GM10847 (cell line): ENCODE data around the gene SREBF2.

Source experiments
- POLR2A ChIP-seq: IDR thresholded peaks from 2 replicates; pipeline ENCODE4 v1.6.1; 2011; ENCODE audit not compliant: insufficient read length; ENCODE audit errors: extremely low read depth

Gene SREBF2

DNA sequence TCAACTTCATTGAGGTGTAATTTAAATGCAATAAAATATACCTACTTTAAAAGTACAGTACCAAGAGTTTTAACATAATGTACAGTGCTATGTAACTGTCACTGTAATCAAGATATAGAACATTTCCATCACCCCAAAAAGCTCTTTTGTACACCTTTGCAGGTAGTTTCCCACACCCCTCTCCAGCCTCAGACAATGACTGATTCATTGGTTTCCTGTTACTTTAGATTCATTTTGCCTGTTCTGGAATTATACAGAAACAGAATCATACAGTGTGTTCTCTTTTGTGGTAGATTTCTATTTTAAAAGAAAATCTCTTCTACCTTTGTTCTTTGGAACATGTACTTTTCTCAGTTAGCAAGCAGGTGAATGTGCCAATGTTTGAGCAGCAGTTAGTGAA, 43.8 kb downstream of the SREBF2 start:
- TF ChIP-seq POLR2A: no peak

DNA sequence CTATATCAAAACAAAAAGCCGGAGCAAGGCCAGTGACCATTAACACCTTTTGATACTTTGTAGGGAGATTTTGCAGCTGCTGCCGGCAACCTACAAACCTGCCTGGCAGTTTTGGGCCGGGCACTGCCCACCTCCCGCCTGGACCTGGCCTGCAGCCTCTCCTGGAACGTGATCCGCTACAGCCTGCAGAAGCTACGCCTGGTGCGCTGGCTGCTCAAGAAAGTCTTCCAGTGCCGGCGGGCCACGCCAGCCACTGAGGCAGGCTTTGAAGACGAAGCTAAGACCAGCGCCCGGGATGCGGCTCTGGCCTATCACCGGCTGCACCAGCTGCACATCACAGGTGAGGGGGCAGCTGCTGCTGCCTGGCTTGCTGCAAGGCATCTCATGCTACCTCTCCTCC, 47.7 kb downstream of the SREBF2 start:
- TF ChIP-seq POLR2A: no peak

DNA sequence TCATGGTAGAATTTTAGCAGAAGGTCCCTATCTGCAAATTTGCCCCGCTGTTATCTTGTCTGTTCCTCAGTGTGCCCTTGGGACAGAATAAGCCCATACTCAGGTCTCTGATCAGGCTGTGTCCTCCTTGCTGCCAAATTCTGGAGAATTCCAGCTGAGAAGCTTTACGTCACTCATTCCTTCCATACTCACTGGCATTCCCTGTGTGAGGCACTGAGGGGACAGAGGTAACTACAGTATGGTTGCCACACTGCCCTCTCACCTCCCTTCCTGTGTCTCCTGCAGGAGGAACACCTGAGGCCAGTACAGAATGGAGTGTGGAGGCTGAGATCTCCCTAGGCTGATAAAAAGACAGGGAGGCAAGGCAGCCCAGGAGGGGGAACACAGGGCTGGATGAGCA, 50.5 kb downstream of the SREBF2 start:
- no peak for TF ChIP-seq POLR2A

DNA sequence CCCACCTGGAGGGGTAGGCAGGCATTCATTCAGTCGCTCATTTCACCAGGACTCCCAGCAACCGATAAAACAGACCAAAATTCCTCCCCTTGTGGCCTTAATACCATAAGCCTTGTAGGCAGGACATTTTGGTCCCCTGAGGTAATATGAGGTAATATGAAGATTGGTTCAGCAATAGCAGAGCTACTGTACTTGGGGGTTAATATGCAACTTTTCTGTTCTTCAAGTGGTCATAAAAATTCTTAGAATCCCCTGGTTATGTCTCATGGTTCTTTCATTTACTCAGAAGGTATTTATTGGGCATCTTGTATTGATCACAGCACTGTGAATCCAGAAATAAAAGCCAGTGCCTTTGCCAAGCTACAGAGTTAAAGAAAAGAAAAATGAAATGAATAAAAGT, 52.2 kb downstream of the SREBF2 start:
- TF ChIP-seq POLR2A: no peak

DNA sequence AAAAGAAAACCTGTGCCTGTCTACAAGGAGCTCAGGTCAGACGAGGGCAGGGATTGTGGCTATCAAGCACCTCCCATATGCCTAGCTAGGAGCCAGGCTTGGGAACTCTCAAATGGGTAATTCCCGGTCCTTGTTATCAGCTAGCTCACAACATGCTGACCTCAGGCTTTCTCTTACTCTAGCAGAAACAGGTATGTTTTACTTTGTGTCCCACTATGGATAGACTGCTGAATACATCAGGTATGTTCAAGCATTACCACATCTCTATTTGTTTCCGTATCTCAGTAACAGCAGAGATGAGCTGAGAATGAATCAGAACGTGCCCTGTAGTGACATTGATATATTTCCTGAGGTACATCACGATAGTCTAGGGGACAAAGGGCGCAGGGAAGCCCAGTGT, 52.6 kb downstream of the SREBF2 start:
- no peak for TF ChIP-seq POLR2A

DNA sequence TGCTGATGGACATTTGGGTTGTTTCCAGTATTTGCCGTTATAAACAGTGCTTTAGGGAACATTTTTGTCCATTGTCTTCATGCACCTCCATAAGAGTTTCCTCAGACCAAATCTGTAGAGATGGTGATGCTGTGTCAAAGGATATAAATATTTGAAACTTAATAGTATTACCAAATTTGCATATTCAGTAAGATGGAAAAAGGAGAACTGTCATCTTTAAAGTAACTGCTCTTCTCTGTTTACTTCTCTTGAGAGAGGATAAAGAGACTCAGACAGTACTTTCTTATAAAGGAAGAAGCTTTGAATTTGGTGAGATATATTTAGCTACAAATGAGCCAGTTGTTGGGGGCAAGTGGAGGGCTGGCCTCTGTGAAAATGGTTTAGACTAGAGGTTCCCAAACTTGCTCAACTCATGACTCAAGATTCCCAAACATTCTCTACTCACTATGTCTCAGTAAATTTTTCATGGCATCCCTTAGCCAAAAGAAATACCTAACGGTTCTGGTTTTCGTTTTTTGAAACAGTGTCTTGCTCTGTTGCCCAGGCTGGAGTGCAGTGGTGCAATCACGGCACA, 55.8 kb downstream of the SREBF2 start:
- no peak for TF ChIP-seq POLR2A

DNA sequence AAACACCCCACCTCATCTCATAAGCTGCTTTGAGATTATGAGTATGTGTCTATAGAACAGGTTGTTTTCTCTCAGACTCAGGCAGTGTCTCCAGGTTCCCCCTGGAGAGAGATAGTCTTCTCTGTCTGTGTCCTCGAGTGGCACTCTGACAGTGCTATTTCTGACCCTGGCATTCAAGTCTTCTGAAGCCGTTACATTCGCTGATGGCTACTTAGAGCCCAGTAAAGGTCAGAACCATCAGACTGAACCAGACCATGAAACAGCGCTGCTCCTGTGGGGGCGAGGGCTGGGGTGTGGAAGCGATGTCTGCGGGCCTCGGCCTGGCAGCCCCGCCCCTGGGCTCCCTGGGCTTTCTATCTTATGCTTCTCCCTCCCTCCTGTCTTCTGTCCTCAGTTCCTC, 58.5 kb downstream of the SREBF2 start:
- no peak for TF ChIP-seq POLR2A

DNA sequence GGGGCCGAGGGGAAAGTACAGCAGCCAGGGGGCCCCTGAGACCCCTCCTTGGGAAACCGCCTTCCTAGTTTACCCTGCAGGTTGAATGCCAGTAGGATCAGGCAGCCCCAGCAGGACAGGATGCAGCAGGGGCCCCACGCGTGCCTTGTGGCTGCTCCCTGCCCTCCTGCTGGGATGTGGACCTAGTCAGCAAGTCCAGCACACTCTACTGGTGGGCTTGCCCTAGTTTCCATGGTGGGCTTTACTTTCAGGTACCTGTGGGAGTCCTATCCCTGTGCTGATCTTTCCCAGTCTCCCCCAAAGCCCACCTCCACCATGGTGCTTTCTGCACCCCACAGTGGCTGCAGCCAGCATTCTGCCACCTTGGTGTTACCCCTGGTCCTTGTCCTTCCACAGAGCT, 59.8 kb downstream of the SREBF2 start:
- TF ChIP-seq POLR2A: no peak

DNA sequence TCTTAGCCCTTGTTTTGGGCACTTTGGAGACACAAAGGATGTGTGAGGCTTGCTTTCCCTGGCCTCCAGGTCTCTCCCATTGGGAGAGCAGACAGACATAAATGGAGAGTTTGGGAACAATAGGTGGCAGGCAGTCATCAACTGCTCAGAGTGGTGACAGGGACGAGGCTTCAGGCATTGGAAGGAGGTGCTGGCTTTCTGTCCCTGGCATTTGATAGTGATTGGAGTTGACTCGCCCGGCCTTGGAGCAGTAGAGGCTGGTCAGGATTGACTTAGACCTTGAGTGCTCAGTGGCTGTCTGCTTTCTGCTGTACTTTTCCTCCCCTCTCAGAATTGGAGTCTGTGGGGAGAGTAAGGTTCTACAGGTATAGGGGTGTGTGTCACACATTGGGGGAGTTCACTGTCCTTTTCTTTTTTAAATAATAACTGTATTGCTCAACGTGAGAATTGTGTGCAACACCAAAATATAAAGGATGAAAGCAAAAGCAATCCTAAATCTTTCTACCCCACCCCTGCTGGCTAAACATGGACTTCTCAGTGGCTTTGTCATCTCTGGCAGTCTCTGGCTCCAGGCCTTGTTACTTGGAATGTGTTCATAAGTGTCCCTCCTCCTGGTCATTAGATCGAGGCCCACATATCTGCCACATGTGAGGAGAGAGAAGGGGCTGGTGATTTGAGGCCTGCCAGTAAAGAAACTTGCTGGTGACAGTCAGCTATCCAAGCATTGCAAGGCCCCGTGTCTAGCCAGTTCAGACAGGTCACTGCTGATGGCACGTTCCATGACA, 60.9 kb downstream of the SREBF2 start:
- no peak for TF ChIP-seq POLR2A

DNA sequence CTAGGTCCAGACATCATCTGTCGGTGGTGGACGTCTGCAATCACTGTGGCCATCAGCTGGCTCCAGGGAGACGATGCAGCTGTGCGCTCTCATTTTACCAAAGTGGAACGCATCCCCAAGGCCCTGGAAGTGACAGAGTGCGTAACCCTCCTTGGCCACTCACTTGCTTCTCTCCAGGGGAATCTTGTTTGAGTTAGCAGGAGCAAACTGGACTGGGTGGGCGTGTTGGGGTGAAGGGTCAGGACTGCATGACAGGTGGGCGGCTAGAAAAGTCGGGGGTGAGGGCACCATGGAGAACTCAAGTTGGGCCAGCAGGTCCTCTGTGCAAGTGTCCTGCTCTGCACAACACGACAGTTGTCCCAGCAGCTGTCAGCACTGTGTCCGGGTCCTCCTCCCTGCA, 65.7 kb downstream of the SREBF2 start:
- no peak for TF ChIP-seq POLR2A

DNA sequence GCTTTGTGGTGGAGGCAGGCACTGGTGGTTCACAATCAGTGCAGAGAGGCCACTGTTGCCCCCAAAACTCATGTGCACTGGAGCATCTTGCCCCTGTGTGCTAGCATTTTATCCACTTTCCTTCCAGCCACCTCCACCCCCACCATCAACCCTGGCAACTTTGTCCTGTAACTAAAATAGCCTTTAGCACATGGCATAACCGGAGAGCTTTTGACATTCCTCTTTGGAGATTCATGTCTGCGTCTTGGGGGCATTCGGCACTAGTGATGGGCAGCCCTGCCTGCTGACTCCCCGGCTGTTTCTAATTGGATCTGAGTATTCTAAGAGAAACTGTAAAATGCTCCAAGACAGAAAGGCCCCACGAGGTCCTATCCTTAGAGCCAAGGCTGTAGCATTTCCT, 66.2 kb downstream of the SREBF2 start:
- no peak for TF ChIP-seq POLR2A

DNA sequence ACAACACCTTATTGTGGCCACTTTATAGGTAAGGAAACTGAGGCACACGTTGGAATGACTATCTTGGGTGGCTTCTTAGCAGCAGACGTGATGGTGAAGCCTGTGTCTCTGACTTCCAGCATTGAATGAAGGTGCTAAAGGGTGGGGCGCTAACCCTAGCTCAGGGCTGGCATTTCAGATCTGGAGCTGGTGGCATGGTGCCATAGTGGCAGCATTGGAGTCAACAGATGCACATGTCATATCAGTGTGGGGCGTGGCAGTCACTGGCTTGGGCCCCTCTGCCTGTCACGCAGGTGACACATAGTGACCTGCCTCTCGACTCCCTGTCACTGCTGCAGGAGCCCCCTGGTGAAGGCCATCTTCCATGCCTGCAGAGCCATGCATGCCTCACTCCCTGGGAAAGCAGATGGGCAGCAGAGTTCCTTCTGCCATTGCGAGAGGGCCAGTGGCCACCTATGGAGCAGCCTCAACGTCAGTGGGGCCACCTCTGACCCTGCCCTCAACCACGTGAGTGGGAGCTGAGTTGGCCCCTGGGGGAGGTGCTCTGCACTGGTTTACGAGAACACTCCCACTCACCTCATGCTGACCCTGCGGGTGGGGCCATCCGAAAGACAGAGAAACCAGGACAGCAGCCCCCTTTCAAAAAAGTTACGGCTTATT, 67.2 kb downstream of the SREBF2 start:
- TF ChIP-seq POLR2A: no peak

DNA sequence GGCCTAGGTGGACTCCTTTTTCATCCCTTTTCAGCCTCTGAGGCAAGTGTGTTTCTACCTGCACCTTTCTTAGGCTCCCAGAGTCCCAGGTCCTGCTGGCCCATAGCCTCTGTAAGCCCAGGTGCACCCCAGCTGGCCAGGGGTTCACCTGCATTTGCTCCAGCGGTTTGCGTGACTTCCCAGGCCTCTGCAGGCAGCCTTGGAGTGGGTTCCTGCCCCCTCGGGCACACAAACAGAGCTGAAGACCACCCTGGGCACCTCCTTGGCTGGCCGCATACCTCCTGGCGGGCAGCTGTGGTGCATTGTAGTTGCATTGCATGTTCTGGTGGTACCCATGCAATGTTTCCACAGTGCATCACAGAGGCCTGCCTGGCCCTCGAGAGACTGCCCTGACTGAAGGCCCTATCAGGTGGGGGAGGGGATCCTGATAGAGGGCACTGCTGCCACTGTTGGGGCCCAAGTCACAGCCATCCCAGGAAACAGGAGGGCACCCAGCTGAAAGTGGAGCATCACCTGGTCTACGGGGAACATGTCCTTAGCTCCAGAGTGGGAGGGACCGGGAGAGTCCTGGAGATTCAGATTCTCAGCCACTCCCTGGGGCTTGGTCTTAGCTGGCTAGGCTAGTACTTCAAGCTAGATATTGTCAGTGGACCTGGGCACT, 67.9 kb downstream of the SREBF2 start:
- TF ChIP-seq POLR2A: no peak

DNA sequence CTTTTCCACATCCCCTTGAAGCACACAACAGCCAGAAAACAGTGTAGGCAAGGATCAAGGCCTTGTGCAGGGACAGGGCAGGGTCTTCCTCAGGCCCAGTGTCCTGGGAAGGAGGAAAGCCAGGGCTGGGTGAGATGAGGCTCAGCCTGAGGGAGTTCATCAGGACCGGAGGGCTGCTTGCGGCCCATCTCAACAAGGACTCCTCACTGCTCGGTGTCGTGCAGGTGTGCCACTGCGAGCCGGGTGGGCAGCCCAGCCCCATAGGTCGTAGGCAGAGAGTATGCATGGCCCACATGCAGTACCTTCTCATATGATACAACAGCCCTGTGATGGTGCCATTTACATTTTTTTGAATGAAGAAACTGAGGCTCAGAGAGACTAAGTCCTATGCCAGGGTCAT, 69.1 kb downstream of the SREBF2 start:
- no peak for TF ChIP-seq POLR2A

DNA sequence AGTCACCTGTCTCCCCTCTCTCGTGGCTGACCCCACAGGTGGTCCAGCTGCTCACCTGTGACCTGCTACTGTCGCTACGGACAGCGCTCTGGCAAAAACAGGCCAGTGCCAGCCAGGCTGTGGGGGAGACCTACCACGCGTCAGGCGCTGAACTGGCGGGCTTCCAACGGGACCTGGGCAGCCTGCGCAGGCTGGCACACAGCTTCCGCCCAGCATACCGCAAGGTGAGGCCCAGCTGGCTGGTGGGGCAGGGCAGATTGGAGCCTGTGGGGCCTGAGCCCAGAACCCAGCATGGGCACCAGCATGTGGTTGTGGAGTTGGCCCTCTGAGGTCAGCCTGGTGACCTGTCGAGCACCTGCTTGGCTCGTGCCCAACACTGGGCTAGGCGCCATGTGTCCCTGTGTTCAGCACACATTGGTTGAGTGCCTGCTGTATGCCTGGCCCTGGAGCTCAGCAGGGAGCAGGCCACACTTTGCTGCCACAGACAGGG, 70.1 kb downstream of the SREBF2 start:
- no peak for TF ChIP-seq POLR2A
